ENCODE measurements around the gene SP2. TPM values are rescaled to one million over a fixed set of nuclear protein-coding genes. Genes with fewer than 3 reads are reported as not detected.
"Not testable (repeated sequence)": the region's sequence is repeated elsewhere in the genome, so short reads cannot be mapped to it uniquely, and the experiment has no call there.

Gene SP2
- total RNA-seq, 1 donor from 2014 or later, result 5.4 TPM

- ATAC-seq (no peak), DNase-seq (ENCODE audit: low spot score) (no peak)
Observed at GRCh38 chr17:47917581-47917980, 21.5 kb downstream of the SP2 start.

- no peak for ATAC-seq
Observed at GRCh38 chr17:47918006-47918405, 22.0 kb downstream of the SP2 start.

GRCh38 chr17:47918991-47919390 is 23.0 kb downstream of the SP2 start:
- no peak for DNase-seq (ENCODE audit: low spot score)
- no peak for ATAC-seq

More at GRCh38 chr17:47918006-47918405, 22.0 kb downstream of the SP2 start:
- DNase-seq (ENCODE audit: low spot score), result no peak

GRCh38 chr17:47919889-47920288 is 23.9 kb downstream of the SP2 start:
- not testable (repeated sequence) for DNase-seq (ENCODE audit: low spot score)
- ATAC-seq, result peak; percentile 41

GRCh38 chr17:47924785-47925677 is 29.0 kb downstream of the SP2 start:
- DNase-seq (ENCODE audit: low spot score), result no peak
- ATAC-seq, result peak; percentile 51

- ATAC-seq (peak; percentile 66), DNase-seq (ENCODE audit: low spot score) (no peak)
Observed at GRCh38 chr17:47925678-47925988, 29.6 kb downstream of the SP2 start.

GRCh38 chr17:47927821-47928400 is 31.9 kb downstream of the SP2 start:
- DNase-seq (ENCODE audit: low spot score) (no peak), ATAC-seq (no peak)

- ATAC-seq (no peak), DNase-seq (ENCODE audit: low spot score) (no peak)
Observed at GRCh38 chr17:47928415-47928814, 32.4 kb downstream of the SP2 start.

GRCh38 chr17:47929218-47930000 is 33.4 kb downstream of the SP2 start:
- no peak for ATAC-seq
- no peak for DNase-seq (ENCODE audit: low spot score)

- no peak for ATAC-seq
- no peak for DNase-seq (ENCODE audit: low spot score)
Observed at GRCh38 chr17:47931848-47932247, 35.8 kb downstream of the SP2 start.

- ATAC-seq, result no peak
Observed at GRCh38 chr17:47934856-47935255, 38.8 kb downstream of the SP2 start.

GRCh38 chr17:47935468-47935867 is 39.4 kb downstream of the SP2 start:
- ATAC-seq, result not testable (repeated sequence)

More at GRCh38 chr17:47934856-47935255, 38.8 kb downstream of the SP2 start:
- no peak for DNase-seq (ENCODE audit: low spot score)

GRCh38 chr17:47935961-47936360 is 39.9 kb downstream of the SP2 start:
- no peak for ATAC-seq
- no peak for DNase-seq (ENCODE audit: low spot score)

More at GRCh38 chr17:47935468-47935867, 39.4 kb downstream of the SP2 start:
- not testable (repeated sequence) for DNase-seq (ENCODE audit: low spot score)

- DNase-seq (ENCODE audit: low spot score) (no peak), ATAC-seq (no peak)
Observed at GRCh38 chr17:47937941-47938340, 41.9 kb downstream of the SP2 start.

GRCh38 chr17:47941246-47942095 is 45.4 kb downstream of the SP2 start, which contains the start of gene PNPO:
Gene PNPO, plus strand, starts transcription at chr17:47941571. Its CDS starts 105 bp downstream, at chr17:47941676.
- ATAC-seq, result peak; percentile 85
- DNase-seq (ENCODE audit: low spot score), result peak; percentile 96

GRCh38 chr17:47942096-47942510 is 46.1 kb downstream of the SP2 start:
- no peak for ATAC-seq
- DNase-seq (ENCODE audit: low spot score), result no peak

- DNase-seq (ENCODE audit: low spot score), result no peak
- ATAC-seq, result no peak
Observed at GRCh38 chr17:47942568-47942967, 46.5 kb downstream of the SP2 start.

GRCh38 chr17:47945080-47945479 is 49.0 kb downstream of the SP2 start:
- DNase-seq (ENCODE audit: low spot score), result no peak
- no peak for ATAC-seq

- ATAC-seq, result peak; percentile 25
- DNase-seq (ENCODE audit: low spot score), result peak; percentile 92
Observed at GRCh38 chr17:47945529-47946508, 49.8 kb downstream of the SP2 start.
